K562 (cell line): ENCODE results near the gene RIOX2.

Source experiments
- ATF1 ChIP-seq, 2 experiments: fragments of 450-650 bp in 1 of 2; IDR thresholded peaks; 2 replicates each; pipeline ENCODE4 v1.6.1; 2016; ENCODE audit warnings: missing compliant biosample characterization in 1 of 2, missing genetic modification characterization in 1 of 2
- ATF2 ChIP-seq: sonication (generic); formaldehyde crosslinking; IDR thresholded peaks from 2 replicates; pipeline ENCODE4 v1.8.1; 2022; ENCODE audit warnings: missing genetic modification reagents
- CEBPB ChIP-seq: fragments of 450-650 bp; IDR thresholded peaks from 2 replicates; pipeline ENCODE4 v1.6.1; 2016; ENCODE audit warnings: missing genetic modification characterization, missing compliant biosample characterization
- CTCF ChIP-seq, 3 experiments: IDR thresholded peaks in 2 of 3; conservative IDR thresholded peaks in 1 of 3; 2 replicates each; pipeline ENCODE4 v1.5.1; 2011 to 2012; ENCODE audit warnings: low read length in 3 of 3, mild to moderate bottlenecking in 3 of 3, control low read depth in 2 of 3, improper control_type of control experiment in 1 of 3, inconsistent platforms in 1 of 3, low read depth in 1 of 3, mixed read lengths in 1 of 3, moderate library complexity in 1 of 3; ENCODE audit not compliant: insufficient read depth in 2 of 3
- POLR2A ChIP-seq: fragments of 450-650 bp; conservative IDR thresholded peaks from 2 replicates; pipeline ENCODE4 v1.6.1; 2016
- SAFB ChIP-seq: fragments of 200-400 bp; formaldehyde crosslinking; IDR thresholded peaks from 2 replicates; pipeline ENCODE4 v1.6.1; 2017; ENCODE audit warnings: low read depth, low read length, borderline replicate concordance
- UBTF ChIP-seq, 2 experiments: IDR thresholded peaks; 2 replicates each; pipeline ENCODE4 v1.6.1; 2012; ENCODE audit warnings: improper control_type of control experiment in 2 of 2, low read depth in 2 of 2, low read length in 2 of 2, borderline replicate concordance in 1 of 2
- ZNF146 ChIP-seq: IDR thresholded peaks from one replicate; pipeline ENCODE4 v1.6.1; 2018; ENCODE audit warnings: missing compliant biosample characterization; ENCODE audit not compliant: unreplicated experiment
- ZNF384 ChIP-seq: IDR thresholded peaks from 2 replicates; pipeline ENCODE4 v1.6.1; 2012; ENCODE audit warnings: low read depth, low read length, improper control_type of control experiment
- TF ChIP-seq, protein P1 (sequence below): sonication (generic); formaldehyde crosslinking; IDR thresholded peaks from 2 replicates; pipeline ENCODE4 v1.9.0; 2022; ENCODE audit warnings: mild to moderate bottlenecking, missing genetic modification reagents

DNA sequence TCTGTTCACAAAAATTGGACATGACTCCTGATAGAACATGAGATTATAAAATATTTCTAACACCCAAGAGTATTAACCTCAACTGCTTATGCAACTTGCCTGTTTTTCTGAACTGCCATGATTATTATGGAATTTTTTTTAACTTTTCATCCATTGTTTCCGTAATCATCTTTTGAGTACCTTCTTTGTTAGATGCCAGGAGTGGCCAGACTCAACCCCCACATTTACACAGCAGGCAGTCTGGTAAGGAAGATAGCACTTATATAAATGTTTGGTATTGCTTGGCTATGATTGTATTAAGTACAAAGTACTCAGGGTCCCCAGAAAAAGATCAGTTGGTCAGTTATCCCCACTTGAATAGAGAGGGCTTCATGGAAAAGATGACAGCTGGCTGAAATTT is 76.1 kb downstream of the RIOX2 start:
- TF ChIP-seq ATF1 (CRISPR knock-in tag; IDR thresholded peaks at IDR 0.05) (no peak), ATF1 (tag; IDR thresholded peaks at IDR 0.05) (no peak), CTCF (IDR thresholded peaks at IDR 0.05 in 2 of 3, conservative IDR thresholded peaks at IDR 0.05 in 1 of 3; ENCODE audit: insufficient read depth in 2 of 3, low read depth in 1 of 3, low read length in 3 of 3) (no peak), ZNF146 (CRISPR knock-in tag) (no peak), UBTF (IDR thresholded peaks at IDR 0.05; ENCODE audit: borderline replicate concordance in 1 of 2, low read depth in 2 of 2, low read length in 2 of 2) (no peak), CEBPB (tag) (no peak), ATF2 (CRISPR knock-in tag) (no peak), SAFB (no peak), POLR2A (no peak), ZNF384 (no peak)
- TF ChIP-seq, protein P1, sequence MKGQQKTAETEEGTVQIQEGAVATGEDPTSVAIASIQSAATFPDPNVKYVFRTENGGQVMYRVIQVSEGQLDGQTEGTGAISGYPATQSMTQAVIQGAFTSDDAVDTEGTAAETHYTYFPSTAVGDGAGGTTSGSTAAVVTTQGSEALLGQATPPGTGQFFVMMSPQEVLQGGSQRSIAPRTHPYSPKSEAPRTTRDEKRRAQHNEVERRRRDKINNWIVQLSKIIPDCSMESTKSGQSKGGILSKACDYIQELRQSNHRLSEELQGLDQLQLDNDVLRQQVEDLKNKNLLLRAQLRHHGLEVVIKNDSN (CRISPR knock-in tag) = no peak
